PC-9 (cell line): ENCODE measurements around the gene TMEM37. TPM values are rescaled to one million over a fixed set of nuclear protein-coding genes. Genes with fewer than 3 reads are reported as not detected.

Experiments
- BruUV-seq: library from RNA; stranded (reverse); fragments of 400-500 nt; replicated peaks from 2 replicates; lab custom pipeline; 2021; lab: Mats Ljungman, UMichigan
- CTCF ChIA-PET: fragments of 300-600 bp; sonication (Branson Sonifier 250); formaldehyde crosslinking; loops from one replicate; lab custom pipeline; 2022; ENCODE audit warnings: antibody characterized with exemption; lab: Charles Lee
- POLR2A ChIA-PET: fragments of 300-600 bp; sonication (Branson Sonifier 250); formaldehyde crosslinking; loops from one replicate; lab custom pipeline; 2022; ENCODE audit warnings: antibody characterized with exemption; ENCODE audit not compliant: unreplicated experiment; lab: Charles Lee
- DNase-seq, 2 experiments: peaks; one replicate each; pipeline versions ENCODE4 v3.0.0 to v3.0.0-alpha.2; 2015 to 2022; ENCODE audit warnings: mixed read lengths in 1 of 2
- H2AFZ ChIP-seq: fragments of 200-600 bp; sonication (generic); 2 replicates; pipeline ENCODE4 v1.8.1; 2017; ENCODE audit warnings: antibody characterized with exemption
- H3F3A ChIP-seq: fragments of 200-600 bp; sonication (generic); 2 replicates; pipeline ENCODE4 v1.8.1; 2017; ENCODE audit warnings: antibody characterized with exemption, mild to moderate bottlenecking, low read depth; ENCODE audit not compliant: insufficient read depth
- H3K27ac ChIP-seq: fragments of 200-600 bp; sonication (generic); 2 replicates; pipeline ENCODE4 v1.6.1; 2016; ENCODE audit warnings: mixed run types
- H3K27me3 ChIP-seq: fragments of 200-600 bp; sonication (generic); 2 replicates; pipeline ENCODE4 v1.6.1; 2016; ENCODE audit warnings: low read depth, mixed run types; ENCODE audit not compliant: insufficient read depth
- H3K36me3 ChIP-seq: fragments of 200-600 bp; sonication (generic); 2 replicates; pipeline ENCODE4 v1.6.1; 2016; ENCODE audit warnings: low read depth, mixed run types
- H3K4me1 ChIP-seq: fragments of 200-600 bp; sonication (generic); replicated peaks from 2 replicates; pipeline ENCODE4 v1.6.1; 2016; ENCODE audit warnings: mixed run types; ENCODE audit not compliant: insufficient read depth
- H3K4me2 ChIP-seq: fragments of 200-600 bp; sonication (generic); 2 replicates; pipeline ENCODE4 v1.6.1; 2017; ENCODE audit warnings: mixed run types
- H3K4me3 ChIP-seq: fragments of 200-600 bp; sonication (generic); 2 replicates; pipeline ENCODE4 v1.6.1; 2016; ENCODE audit warnings: mixed run types
- H3K79me2 ChIP-seq: fragments of 200-600 bp; sonication (generic); 2 replicates; pipeline ENCODE4 v1.6.1; 2017; ENCODE audit warnings: low read depth, mixed run types
- H3K9me2 ChIP-seq: fragments of 200-600 bp; sonication (generic); 2 replicates; pipeline ENCODE4 v1.8.1; 2017; ENCODE audit warnings: mild to moderate bottlenecking; ENCODE audit not compliant: insufficient read depth
- H3K9me3 ChIP-seq: fragments of 200-600 bp; sonication (generic); 2 replicates; pipeline ENCODE4 v1.8.1; 2016; ENCODE audit warnings: low read depth; ENCODE audit not compliant: insufficient read depth
- H4K20me1 ChIP-seq: fragments of 200-600 bp; sonication (generic); 2 replicates; pipeline ENCODE4 v1.8.1; 2017; ENCODE audit not compliant: insufficient read depth
- CTCF ChIP-seq: fragments of 200-600 bp; sonication (generic); conservative IDR thresholded peaks from 2 replicates; pipeline ENCODE4 v1.6.1; 2017; ENCODE audit warnings: mixed run types, antibody characterized with exemption, mild to moderate bottlenecking, moderate library complexity
- EZH2 ChIP-seq: fragments of 200-600 bp; sonication (generic); IDR thresholded peaks from 2 replicates; pipeline ENCODE4 v1.8.0; 2017; ENCODE audit warnings: antibody characterized with exemption, low read depth
- intact Hi-C: fragments of 100-400 bp; cut with micrococcal nuclease; formaldehyde crosslinking; loops from one replicate; pipeline ENCODE4 v1.10.0; 2022; ENCODE audit not compliant: unreplicated experiment
- total RNA-seq: library from RNA; stranded (reverse); gene quantifications from 2 replicates; pipeline ENCODE4 v1.2.3, GENCODE V29; 2021

The TMEM37 gene
- total RNA-seq, 1 experiment from 2014 or later, result 1.2 TPM

- ChIA-PET CTCF (no interaction called here), POLR2A (no interaction called here)
- no peaks in the 10 kb centered on the region for H4K20me1 ChIP-seq
- no peaks in the 10 kb centered on the region for H3K9me2 ChIP-seq
- no peak overlapping the region for H3K27ac ChIP-seq
- peaks cover 30% of the 10 kb centered on the region for H3K4me1 ChIP-seq
- peak in 1 of 2 experiments; percentile 30 for DNase-seq
- H3K4me3 ChIP-seq, result no peak overlapping the region
- H3K27me3 ChIP-seq, result no peaks in the 10 kb centered on the region
- BruUV-seq, result no TSS peak
- H3K36me3 ChIP-seq, result no peaks in the 10 kb centered on the region
- peaks cover 16% of the 10 kb centered on the region; the same call in 1 of the 2 replicates for H3F3A ChIP-seq
- no peaks in the 10 kb centered on the region for H3K79me2 ChIP-seq
- TF ChIP-seq CTCF (no peak), EZH2 (no peak)
- no peak overlapping the region for H2AFZ ChIP-seq
- intact Hi-C loops, result no loop called here
- H3K4me2 ChIP-seq, result no peak overlapping the region
- no peaks in the 10 kb centered on the region for H3K9me3 ChIP-seq
Observed at GRCh38 chr2:119384971-119385370, 46.7 kb upstream of the TMEM37 start.

DNA sequence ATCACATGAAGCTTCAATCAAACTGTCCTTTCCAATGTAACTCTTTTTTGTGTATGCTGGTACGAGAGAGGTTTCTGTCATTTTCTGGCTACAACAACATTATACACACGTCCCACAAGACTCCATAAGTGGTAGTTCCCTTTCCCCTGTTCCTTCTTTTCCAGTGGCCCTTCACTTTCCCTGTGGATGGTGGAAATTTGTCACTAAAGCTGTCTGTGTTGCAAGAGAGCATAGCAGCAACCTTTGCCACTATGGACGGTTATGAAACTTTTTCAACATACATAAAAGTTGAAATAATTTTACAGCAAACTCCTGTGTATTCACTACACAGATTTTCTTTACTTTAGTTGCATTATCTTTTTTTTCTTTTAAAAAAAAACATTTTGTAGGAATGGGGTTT is 46.2 kb upstream of the TMEM37 start:
- no peak overlapping the region for H2AFZ ChIP-seq
- H3K79me2 ChIP-seq, result no peaks in the 10 kb centered on the region
- H3K27ac ChIP-seq, result no peak overlapping the region
- no peak overlapping the region for H3K4me3 ChIP-seq
- peaks cover 35% of the 10 kb centered on the region for H3K4me1 ChIP-seq
- H3K4me2 ChIP-seq, result no peak overlapping the region
- ChIA-PET CTCF (no interaction called here), POLR2A (no interaction called here)
- TF ChIP-seq EZH2 (no peak), CTCF (no peak)
- H3F3A ChIP-seq, result peaks cover 19% of the 10 kb centered on the region; the same call in 1 of the 2 replicates
- intact Hi-C loops, result no loop called here
- no peak for DNase-seq
- BruUV-seq, result no TSS peak
- no peaks in the 10 kb centered on the region for H3K27me3 ChIP-seq
- no peaks in the 10 kb centered on the region for H3K9me2 ChIP-seq
- H3K36me3 ChIP-seq, result no peaks in the 10 kb centered on the region
- H3K9me3 ChIP-seq, result no peaks in the 10 kb centered on the region
- no peaks in the 10 kb centered on the region for H4K20me1 ChIP-seq

- TF ChIP-seq CTCF (no peak), EZH2 (no peak)
- Histone ChIP-seq H3K27me3 (no peaks in the 10 kb centered on the region), H3K4me3 (no peak overlapping the region), H3F3A (peaks cover 19% of the 10 kb centered on the region; the same call in 1 of the 2 replicates), H3K9me2 (no peaks in the 10 kb centered on the region), H3K27ac (no peak overlapping the region), H3K9me3 (no peaks in the 10 kb centered on the region), H3K36me3 (no peaks in the 10 kb centered on the region), H3K79me2 (no peaks in the 10 kb centered on the region), H4K20me1 (no peaks in the 10 kb centered on the region), H2AFZ (no peak overlapping the region), H3K4me2 (no peak overlapping the region), H3K4me1 (peaks cover 37% of the 10 kb centered on the region)
- DNase-seq, result peak; percentile 10 to 57
- no TSS peak for BruUV-seq
- ChIA-PET POLR2A (no interaction called here), CTCF (no interaction called here)
- intact Hi-C loops, result no loop called here
Observed at GRCh38 chr2:119387381-119388129, 44.1 kb upstream of the TMEM37 start.
